HG03064 (cell line): ENCODE data around the gene MYRF.

ENCODE experiments used
- ATAC-seq: cut with Tn5 transposase; IDR thresholded peaks from one replicate; pipeline ENCODE4 v1.9.1; 2021; ENCODE audit warnings: low read depth; ENCODE audit not compliant: unreplicated experiment

MYRF gene

DNA sequence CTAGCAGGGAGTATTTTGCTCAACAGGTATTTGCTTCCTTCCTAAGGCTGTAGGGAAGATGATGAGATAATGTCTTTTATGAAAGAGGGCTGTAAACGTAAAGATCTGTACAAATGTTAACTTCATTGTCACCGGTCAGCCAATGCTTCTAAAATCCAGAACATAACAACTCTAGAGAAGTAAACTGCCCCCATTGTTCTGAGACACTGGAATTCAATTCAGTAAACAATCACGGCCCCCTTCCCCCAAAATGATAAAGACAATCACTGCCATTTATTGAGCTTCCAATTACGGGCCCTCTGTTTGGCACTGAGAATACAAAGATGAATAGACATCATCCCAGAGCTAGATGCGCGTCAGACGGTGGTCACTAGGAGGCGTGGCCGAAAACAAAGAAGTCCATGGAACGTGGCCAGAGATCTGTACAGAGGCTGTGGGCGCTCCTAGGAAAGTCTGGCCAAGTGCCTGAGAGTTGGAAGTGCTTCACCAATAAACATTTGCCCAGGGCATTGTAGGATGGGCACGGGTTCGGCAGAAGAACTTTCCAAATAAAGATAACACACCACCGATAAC, 39.4 kb downstream of the MYRF start:
- ATAC-seq: peak; percentile 25

DNA sequence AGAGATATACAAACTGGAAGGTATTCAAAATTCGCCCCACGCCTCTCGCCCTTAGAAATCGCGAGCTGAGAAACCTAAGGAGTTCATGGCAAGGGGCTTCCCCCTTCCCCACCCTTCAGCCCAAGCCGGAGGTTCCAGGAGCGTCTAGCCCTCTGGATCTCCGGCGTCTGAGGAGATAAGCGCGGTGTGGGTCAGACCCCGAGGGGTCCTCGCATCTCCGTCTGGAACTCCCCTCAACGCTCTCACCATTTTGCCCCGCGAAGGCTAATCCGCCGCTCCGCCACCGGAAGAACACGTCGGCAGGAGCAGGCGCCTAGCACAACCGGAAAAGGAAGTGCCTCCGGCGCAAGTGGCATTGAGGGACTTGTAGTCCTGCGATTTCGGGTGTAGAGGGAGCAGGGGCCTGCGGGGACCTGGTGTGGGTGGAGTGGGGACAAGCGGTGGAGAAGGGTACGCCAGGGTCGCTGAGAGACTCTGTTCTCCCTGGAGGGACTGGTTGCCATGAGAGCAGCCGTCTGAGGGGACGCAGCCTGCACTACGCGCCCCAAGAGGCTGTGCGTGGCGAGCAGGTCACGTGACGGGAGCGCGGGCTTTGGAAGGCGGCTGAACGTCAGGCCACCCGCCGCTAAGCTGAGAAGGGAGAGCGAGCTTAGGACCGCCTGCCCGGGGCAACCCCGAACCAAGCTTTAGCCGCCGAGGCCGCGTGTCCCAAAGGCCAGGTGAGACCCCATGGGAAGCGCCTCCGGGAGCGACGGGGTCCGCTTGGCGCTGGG, 40.1 kb downstream of the MYRF start, which contains the start of the genes FEN1 and TMEM258:
Gene FEN1, plus strand, starts transcription at position 602 of the 773 bp plus-strand sequence. CDS start 2,451 bp downstream, outside the sequence.
Gene TMEM258, minus strand, starts transcription at position 290 of the 773 bp plus-strand sequence. Its CDS starts 41 bp downstream, at position 249.
- peak; percentile 77 for ATAC-seq

- no peak for ATAC-seq
These were observed 40.8 kb downstream of the MYRF start for GRCh38 chr11:61793083-61793828.

DNA sequence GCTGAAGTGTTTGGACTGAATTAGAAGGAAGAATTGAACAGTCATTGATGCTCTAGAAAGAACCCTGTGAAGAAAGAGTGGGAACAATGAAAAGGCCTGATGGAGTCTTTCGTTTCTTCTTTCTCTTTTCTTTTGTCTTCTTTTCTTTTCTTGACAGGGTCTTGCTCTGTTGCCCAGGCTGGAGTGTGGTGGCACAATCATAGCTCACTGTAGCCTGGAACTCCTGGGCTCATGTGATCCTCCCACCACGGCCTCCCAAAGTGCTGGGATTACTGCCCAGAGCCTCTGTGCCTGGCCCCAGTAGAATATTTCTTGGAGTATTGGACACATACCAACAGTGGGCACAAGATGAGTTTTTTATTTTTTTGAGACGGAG, 41.4 kb downstream of the MYRF start:
- no peak for ATAC-seq

DNA sequence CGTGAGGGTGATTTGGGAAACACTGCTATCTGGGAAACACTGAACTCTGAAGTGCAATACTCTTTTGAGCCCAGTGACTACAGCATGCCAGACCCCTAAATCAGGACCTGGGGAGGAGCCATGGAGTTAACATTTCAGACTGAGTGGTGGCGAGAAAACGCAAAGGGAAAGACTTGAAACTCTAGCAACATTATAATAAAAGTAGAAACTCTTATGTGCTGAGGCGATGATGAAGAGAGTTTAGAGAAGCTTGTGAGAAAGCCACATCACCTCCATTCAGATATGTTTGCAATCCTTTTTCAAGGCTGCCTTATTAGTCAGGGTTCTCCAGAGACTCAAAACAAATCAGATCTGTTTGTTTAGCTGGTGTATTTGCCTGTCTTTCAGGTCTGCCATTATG, 42.1 kb downstream of the MYRF start:
- no peak for ATAC-seq

- no peak for ATAC-seq
These were observed 43.0 kb downstream of the MYRF start for GRCh38 chr11:61795459-61795858.

- no peak for ATAC-seq
These were observed 43.6 kb downstream of the MYRF start for GRCh38 chr11:61795876-61796526.

DNA sequence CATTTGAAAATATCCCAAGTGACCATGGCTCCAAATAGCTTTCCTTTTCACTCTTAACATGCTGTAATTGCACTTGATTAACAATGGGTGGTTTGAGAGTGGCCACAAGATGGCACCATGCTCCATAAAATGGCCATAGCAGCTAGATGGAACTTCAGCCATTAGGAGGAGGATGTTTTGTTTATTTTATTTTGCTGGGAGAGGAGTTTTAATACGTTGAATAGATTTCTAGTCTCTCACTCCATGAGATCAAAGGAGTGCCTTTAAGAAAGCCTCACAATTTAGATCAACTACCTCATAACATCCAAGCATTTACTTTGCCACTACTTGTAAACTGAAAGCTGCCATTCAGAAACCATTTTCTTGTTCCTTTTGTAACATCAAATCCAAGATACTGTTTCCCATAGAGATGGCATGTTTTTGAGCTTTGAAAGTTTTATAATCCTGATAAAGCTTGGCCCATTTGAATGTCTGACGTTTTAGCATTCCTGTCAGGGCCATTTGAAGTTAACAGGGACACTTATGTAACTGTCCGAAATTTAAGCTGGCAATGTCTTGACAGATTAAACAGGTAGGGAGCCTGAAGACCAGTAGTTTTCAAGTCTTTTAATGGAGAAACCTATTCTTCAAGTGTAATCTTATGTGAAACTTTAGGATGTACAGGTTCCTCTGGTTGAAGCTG, 45.0 kb downstream of the MYRF start:
- ATAC-seq: no peak

DNA sequence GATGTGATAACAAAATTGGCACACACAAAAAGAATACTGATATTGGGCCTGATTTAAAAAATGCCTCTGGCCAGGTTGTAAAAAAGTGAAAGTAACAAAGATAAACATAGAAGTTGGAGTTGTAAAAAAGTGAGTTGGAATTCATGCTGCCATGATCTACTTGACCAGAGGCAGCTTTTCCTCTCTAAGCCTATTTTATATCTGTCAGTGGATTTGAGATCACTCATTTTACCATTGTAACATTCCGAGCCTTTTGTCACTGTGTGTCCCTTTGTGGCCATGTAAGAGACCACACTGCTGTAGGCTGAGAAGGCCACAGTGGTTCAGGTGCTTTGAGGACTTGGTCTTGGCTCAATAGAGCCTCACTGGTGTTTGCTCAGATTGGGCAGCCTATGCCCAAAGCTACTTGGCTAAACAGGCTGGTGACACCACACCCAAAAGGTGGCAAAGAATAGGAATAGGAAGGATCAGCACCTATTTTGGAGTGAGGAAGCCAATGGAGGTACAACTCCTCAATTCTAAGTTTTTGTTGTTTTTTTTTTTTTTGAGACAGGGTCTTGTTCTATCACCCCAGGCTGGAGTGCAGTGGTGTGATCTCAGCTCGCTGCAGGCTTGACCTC, 47.3 kb downstream of the MYRF start:
- ATAC-seq: no peak

GRCh38 chr11:61800331-61801281, 48.2 kb downstream of the MYRF start:
- ATAC-seq: no peak

DNA sequence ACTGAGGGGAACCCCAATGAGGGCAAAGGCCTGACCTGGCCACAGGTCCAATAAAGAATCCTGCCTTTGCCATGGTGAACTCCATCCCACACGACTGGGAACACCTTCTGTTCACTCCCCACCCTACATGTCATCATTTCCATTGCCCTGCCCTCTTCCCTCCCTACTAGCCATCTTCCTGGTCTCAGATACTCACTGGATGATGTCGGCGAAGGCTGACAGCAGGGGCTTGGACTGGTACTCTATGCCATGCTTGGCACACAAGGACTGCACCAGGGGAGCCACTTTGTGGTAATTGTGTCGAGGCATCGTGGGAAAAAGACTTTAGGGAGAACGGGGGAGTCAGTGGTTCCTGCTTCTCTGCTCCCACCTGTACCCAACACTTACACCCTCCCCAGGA, 50.2 kb downstream of the MYRF start:
- no peak for ATAC-seq

- no peak for ATAC-seq
These were observed 51.6 kb downstream of the MYRF start for GRCh38 chr11:61803889-61804647.

DNA sequence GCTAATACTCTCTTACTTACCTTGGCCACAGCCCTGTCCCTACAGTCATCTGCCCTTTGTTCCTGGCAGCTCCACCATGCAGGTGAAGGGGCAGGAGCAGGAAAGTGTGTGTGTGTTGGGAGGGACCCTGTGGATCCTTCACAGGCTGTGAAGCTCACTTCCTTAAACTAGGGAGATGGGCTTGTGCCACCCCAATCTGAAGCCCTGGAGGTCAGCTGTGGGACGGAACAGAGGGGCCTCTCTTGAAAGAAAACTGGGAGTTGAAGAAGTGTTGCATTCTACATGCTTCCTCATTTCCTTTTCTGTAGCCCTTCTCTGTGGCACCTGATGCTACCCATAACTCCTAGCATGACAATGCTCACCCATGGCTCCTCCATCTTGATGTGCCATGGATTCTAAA, 52.7 kb downstream of the MYRF start:
- no peak for ATAC-seq

- no peak for ATAC-seq
These were observed 54.3 kb downstream of the MYRF start for GRCh38 chr11:61806785-61807184.

DNA sequence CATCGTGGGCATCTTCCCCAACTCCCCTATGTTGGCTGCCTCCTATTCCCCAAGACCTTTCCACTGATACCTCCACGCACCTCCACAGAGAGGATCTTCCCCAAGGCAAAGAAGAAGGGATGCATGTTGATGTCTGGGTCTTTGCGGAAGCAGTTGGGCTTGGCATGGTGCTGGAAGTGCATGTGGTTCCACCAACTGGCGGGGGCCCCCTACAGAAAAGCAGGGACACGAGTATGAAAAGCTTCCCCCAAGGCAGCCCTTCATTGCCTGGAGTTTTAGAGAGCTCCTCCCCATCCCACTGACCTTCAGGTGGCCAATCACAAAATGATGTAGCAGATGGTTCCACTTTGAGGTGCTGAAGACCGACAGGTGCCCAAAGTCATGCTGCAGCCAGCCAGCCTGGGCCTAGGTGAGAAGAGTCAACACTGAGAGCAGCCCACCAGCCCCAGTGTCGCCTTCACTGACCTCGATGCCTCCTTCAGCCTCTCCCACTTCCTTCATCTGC, 58.3 kb downstream of the MYRF start:
- no peak for ATAC-seq

DNA sequence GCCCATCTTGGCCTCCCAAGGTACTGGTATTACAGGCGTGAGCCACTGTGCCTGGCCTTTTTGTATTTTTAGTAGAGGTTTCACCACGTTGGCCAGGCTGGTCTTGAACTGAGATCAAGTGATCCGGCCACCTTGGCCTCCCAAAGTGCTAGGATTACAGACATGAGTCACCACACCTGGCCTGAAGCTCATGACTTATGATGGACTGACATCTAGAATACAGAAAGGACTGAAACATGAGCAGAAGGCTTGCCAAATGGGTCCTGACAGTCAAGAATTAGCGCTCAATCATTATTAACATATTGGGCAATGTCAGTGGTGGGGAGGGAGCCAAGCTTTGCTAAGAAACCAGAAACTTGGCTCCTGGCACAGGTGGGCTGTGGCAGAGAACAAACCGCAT, 59.4 kb downstream of the MYRF start:
- no peak for ATAC-seq

DNA sequence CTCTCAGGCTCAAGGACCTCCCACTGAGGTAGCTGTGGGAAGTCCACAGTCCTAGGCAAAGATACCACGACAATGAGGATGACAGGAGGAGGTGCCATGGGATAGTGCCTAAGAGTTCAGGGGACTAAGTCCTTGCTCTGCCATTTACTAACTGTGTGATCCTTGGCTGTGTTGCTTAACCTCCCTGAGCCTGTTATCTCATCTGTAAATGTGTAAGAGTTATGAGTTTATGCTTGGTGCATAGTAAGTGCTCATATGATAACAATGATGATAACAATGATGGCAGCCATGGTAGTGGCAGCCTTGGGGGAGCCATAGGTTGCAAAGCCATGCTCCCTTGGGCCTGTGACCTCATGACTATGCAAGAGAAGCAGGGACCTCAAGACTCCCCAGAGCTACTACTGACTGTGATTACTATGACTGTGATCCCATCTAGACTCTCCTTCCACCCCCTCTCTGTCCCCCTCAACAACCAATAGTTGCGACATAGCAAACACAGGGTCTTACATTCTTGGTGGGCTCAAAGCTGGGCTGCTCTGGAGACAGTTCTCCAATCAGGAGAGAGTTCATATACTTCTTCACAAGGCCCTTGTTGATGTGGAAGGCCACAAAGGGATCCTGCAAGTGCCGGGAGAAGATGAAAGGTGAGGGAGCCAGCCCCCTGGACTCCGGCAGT, 60.4 kb downstream of the MYRF start:
- ATAC-seq: no peak
